Spleen (tissue), 7 donors: ENCODE data around the gene WASF2.

Experiments used
- POLR2A ChIP-seq, 3 donors: fragments of 450-650 bp; IDR thresholded peaks; one replicate each; pipeline ENCODE4 v1.5.1; 2017; ENCODE audit warnings: antibody characterized with exemption in 3 of 3, mild to moderate bottlenecking in 1 of 3
- TF ChIP-seq, protein P1 (sequence below), 11 experiments: fragments of 200-600 bp in 7 of 11; fragments of 450-650 bp in 4 of 11; sonication (generic) in 4 of 11; IDR thresholded peaks in 8 of 11; conservative IDR thresholded peaks in 3 of 11; 1 replicate in 7 of 11; 2 replicates in 4 of 11; pipeline versions ENCODE4 v1.4.0 to v1.8.0; 2016 to 2021; ENCODE audit warnings: antibody characterized with exemption in 11 of 11, inconsistent platforms in 4 of 11, mild to moderate bottlenecking in 1 of 11
- donor health status: DM: no; HTN: no; CAD: no; lungs with moderate emphysema.
- donor health status: DM: no; HTN: no; CAD: no.
- donor health status: DM: no; HTN: no; CAD: no.

DNA sequence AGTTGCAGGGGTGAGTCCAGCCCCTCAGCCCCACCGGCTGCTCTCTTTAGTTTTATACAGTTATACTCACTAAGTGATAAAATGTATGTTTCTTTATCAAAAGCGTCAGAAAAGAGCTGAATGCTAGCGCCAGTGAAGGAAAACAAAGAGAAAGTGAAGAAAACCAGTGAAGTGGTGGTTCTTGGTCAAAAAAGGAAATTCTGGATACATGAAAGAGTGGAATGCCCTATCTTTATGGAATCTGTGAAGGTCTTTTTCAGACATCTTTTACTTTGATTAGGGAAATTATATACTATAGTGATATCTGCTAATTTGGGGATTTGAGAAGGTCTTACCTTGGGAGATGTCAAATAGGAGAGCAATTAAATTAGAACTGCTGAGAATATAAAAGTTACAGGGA is 56.3 kb downstream of the WASF2 start:
- no peak for TF ChIP-seq POLR2A (IDR thresholded peaks at IDR 0.05)
- TF ChIP-seq, protein P1, sequence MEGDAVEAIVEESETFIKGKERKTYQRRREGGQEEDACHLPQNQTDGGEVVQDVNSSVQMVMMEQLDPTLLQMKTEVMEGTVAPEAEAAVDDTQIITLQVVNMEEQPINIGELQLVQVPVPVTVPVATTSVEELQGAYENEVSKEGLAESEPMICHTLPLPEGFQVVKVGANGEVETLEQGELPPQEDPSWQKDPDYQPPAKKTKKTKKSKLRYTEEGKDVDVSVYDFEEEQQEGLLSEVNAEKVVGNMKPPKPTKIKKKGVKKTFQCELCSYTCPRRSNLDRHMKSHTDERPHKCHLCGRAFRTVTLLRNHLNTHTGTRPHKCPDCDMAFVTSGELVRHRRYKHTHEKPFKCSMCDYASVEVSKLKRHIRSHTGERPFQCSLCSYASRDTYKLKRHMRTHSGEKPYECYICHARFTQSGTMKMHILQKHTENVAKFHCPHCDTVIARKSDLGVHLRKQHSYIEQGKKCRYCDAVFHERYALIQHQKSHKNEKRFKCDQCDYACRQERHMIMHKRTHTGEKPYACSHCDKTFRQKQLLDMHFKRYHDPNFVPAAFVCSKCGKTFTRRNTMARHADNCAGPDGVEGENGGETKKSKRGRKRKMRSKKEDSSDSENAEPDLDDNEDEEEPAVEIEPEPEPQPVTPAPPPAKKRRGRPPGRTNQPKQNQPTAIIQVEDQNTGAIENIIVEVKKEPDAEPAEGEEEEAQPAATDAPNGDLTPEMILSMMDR (IDR thresholded peaks at IDR 0.05 in 8 of 11, conservative IDR thresholded peaks at IDR 0.05 in 3 of 11): no peak
